Activated CD8-positive, alpha-beta memory T cell treated with anti-CD3 and anti-CD28 coated beads, Interleukin-2, amount 50 U/mL, for 1 hour (primary cell): ENCODE results near the gene MIEN1.
"Not testable (repeated sequence)": the region's sequence is repeated elsewhere in the genome, so short reads cannot be mapped to it uniquely, and the experiment has no call there.

Experiments
- DNase-seq: peaks from one replicate; pipeline ENCODE4 v3.0.0-alpha.2; 2020; ENCODE audit errors: extremely low read depth

Gene MIEN1, protein sequence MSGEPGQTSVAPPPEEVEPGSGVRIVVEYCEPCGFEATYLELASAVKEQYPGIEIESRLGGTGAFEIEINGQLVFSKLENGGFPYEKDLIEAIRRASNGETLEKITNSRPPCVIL

DNA sequence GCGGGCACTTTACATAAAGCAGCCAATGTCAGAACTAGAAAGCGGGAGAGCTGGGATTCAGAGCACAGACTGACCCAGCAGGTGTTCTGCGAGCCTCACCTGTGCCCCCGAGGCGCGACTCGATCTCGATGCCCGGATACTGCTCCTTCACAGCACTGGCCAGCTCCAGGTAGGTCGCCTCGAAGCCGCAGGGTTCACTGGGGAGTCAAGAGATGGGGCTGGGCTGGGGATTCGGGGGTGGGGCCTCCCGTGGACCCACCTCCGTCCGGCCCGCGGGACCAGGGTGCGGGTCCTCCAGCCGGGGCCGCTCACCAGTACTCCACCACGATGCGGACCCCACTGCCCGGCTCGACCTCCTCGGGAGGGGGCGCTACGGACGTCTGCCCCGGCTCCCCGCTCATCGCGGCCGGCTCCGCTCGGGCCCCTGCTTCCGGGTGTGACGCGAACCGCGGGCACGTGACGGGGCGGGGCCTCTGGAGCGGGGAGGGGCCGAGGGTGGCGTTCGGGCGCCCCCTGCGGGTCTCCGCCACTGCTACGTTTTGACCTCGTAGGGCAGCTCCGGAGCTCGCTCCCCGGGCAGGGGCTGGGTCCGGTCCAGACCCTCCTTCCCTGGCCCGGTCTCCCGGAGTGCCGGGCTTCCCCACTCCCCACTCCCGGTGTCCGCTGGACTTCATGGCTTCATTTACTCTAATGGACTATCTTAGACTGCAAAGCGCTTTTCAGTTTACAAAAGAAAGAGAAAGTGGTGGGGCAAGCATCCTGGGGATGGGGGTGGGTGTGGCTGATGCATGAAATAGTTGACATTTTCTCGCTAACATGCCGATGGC is at the start of gene MIEN1:
Gene MIEN1, minus strand, starts transcription at position 438 of the 827 bp plus-strand sequence. Its CDS starts 37 bp downstream, at position 401.
- DNase-seq, result peak; percentile 77

DNA sequence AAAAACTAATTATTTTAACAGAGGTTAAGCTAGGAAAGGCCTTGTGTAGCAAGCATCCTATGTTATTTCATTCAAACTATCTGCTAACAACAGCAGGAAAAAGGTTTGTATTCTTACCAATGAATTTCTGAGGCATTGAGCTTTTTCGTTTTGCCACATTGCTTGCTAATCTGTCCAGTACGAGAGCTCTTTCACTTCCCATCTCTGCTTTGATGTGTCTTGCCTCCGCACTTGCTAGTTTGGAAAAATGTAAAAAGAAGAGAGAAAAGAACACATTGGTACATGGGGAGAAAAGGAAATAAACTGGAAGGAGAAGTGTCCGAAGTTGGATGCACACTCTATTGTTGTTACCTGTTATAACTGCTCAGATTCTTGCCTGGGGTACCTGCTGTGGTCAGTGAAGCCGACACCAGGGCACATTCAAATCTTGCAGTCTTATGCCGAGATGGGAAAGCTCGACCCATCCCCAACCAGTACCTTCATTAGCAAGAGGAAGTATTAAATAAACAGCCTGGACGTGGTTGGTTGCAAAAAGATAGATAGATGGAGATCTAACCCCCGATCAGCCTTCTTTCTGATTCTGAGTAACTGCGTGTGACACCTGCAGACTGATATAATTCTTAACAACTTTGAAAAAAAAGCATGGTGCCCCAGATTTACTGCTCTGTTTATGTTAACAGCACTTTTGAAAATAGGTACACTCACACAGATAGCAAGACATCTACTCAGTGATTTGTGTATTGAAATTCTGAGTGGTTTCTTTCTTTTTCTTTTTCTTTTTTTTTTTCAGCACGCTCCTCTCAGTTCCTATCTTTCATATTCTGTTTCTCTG is 47.4 kb upstream of the MIEN1 start:
- DNase-seq, result no peak

DNA sequence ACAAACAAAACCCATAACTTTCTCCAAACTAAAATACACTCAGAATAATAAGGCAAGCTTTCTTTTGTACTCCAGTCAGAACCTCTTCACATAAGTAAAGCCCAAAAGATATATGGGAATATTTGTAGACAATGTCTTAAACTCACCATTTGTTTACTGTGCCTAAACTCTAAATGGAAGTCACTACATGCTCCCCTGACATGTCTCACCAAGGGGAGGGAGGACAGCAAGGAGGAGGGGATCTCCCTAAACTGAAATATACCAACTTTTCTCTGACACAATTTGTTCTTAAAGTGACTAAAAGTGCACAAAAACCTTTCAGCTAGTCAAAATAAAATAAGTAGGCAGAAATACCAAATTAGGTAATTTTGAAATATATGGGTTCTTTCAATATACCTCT is 45.9 kb upstream of the MIEN1 start:
- DNase-seq, result no peak

DNA sequence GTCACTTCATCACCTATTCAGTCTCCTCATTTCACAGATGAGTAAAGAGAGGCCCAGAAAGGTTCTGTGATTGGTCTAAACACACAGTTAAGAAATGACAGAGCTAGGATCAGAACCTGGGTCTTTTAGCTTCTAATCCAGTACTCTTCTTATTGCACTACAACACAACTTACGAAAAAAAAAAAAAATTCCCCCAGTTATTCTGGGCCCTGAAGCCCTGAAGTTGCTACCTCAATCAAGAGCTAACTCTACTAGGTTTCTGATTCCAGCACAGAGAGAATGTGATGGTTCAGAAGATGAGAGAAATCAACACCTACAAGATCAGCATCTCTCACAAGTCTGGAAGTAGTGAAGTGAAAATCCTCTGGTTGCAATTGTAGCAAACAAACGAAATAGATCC is 44.7 kb upstream of the MIEN1 start:
- no peak for DNase-seq

DNA sequence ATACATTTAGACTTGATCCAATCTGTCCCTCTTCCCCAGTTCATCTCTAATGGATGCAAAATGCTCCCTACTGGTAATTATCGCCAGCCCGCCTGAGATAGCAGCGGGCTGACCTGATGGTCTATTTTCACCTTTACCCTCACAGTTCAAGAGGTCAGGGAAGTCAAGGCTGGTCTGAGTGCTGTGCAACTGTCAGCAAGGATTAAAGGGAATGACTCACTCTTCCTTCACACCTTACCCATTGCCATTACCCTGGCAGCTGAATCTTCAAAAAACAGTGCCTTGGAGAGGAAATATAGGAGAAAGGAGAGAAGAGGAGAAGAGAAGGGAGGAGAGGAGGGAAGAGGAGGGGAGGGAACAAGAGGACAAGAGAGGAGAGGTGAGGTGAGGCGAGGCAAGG is 43.7 kb upstream of the MIEN1 start:
- DNase-seq, result no peak

DNA sequence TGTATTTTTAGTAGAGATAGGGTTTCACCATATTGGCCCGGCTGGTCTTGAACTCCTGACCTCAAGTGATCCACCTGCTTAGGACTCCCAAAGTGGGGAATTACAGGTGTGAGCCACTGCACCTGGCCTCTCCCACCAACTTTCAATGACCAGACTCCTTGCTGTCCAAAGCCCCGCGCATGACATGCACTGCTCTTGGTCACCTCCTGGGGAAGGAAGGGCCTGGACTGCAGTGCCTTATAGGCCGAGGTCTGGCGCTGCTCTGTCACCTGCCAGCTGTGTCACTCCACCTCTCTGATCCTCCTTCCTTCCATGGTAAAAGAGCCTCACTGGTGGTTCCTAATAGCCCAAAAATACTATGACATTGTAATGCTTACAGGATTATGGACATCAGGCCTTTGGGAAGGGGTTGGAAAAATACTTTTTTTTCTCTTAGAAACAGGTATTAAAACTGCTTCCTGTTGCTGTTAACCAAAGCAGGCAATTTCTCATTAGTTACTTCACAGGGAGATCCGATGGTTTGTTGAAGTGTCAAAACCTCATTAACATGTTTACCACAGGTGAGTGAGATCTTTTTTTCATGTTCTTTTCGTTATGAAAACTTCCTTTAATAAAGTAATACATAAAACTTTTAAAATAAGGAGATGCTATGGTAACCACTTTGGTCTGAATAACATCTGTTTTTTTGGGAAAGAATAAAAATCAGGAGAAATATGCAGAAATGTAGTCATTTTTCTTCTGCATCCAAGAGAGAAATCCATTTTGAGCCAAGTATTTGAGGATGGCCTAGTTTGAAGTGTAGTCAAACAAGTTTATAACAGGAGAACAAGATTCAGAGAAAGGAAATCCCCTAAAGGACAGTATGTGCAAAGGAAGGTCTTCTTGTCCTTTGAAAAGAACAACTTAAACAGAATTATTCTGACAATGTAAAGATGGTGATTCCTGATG is 42.9 kb upstream of the MIEN1 start:
- DNase-seq, result no peak

DNA sequence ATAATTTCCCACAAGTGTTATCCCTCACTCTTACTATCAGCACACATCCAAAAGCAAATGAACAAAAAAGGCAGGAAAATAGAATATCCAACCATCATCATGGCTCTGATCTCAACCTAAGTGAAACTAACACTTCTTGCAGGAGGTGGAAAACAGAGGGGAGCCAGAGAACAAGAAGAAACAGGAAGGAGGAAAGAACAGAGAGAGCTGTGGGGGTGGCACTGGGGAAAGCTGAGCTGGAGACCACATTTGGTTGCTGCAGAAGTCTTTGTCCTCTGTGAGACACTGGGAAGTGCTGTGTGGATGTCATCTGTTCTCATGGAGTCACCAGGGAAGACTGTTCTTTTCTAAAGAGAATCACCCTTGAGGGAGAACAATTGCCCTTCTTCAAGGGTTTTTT is 42.1 kb upstream of the MIEN1 start:
- DNase-seq, result no peak

DNA sequence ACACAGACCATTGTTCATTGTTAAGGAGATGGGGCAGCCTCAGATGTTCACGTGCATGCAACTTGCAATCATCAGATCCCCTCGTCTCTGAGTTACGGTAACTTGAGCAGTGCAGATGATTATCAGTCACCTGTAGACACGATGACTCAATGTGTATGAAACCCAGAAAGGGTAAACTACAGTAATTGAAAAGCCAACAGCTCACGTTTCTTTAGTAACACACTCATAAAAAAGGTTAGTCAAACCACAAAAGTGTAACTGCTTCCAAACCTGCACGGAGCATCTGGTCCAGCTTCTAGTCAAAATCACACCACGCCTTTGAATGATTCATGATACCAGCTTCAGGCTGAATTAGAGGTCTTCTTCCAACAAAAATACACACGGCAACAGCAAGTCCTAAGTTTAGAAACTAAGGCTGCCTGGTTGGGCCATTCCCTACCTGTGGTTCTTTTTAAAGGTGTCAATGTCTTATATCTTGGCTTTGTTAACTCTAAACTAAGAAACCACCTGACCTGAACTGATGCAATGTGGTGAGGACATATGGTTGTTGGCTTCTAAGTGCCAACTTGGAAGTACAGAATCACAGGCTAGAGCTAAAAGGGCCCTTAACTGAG is 39.7 kb upstream of the MIEN1 start:
- peak; percentile 66 for DNase-seq

DNA sequence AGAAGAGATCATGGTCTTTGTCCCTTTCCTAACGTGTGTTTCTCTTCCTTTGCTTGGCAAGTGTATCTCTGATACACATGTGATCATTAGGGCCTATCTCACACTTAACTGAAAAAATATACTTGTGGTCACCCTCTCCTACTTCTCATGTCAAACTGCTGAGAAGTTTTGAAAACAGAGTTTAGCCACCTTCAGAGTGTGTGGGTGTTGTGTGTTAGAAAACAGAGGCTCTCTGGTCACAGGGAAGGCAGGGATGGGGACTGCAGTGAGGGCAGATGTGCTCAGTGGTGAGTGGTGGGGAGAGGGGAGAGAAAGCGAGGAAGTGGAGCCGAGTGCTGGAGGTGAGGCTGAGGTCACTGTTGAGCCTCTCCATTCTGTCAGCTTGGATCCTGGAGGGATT is 36.8 kb upstream of the MIEN1 start:
- no peak for DNase-seq

DNA sequence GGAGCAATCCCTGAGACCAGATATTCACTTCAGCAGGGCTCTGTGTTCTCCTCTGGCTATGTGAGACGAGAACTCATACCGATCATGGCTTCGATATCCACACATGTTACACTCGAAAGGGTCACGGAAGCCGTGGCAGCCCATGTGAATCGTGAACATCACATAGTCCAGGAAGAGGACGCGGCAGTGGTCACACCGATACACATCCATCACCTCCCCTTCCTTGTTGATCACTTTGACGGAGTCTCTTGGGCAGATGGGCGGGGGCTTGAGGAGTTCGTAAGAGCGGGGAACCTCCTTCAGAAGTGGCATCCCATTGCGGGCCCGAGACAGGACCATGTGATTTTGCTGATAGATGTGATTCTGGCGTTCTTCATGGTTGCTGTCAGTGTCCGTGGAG is 35.4 kb upstream of the MIEN1 start:
- DNase-seq, result no peak

DNA sequence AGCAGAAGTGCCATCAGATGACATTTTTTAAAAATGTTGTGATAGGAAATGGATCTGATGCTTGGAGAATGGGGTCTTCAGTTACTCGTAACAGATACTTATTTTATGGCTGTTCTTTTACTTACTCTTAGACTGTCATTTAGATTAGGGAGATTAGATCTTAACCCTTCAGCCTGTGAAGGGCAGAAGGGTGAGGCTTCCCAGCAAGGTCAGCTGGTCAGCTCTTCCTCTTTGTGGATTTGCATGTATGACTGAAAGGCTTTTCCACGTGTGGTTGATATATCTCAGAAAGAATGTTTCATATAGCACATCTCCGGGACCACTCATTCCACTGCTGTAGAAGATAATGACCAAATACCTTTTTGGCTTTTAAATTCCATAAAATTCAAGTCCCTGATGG is 34.8 kb upstream of the MIEN1 start:
- DNase-seq, result no peak

DNA sequence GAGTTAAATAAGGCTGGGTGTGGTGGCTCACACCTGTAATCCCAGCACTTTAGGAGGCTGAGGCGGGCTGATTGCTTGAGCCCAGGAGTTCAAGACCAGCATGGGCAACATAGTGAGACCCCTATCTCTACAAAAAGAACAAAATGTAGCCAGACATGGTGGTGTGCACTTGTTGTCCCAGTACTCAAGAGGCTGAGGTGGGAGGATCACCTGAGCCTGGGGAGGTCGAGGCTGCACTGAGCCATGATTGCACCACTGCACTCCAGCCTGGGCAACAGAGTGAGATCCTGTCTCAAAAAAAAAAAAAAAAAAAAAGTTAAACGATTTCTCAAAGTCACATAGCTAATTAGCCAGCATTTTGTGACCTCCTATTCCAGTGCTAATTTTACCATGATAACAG is 33.8 kb upstream of the MIEN1 start:
- DNase-seq, result not testable (repeated sequence)

DNA sequence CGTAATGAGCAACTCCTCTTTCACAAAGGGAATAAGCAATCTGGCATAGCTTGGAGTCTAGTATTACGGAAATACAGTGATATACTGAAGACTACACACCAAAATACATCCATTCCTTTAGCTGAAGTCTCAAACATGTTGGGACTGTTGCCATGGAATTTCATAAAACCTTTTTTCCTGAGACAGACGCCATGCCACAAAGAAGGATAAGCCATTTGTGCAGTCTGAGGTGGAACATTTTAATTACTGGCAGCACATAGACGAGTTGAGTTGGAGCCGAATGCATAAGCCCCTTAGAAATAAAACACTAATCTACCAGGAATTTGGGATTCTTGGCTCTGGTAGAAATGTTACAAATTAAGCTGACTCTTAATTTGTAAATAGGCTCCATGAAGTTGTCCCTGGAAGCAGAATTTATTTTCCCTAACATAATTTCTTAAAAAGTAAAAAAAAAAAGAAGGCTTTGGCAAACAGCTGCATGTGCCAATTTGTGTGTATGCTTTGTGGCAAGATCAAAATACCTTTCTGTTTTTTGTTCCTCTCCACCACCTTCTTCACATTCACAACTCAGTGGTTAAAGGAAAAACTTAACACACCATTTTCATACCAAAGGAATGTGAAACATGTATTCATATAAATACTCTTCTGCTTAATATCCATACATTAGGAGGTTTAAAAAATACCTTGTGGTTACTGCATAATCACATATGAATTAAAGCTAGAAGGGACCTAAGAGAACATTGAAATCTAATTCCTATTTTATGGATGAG is 32.9 kb upstream of the MIEN1 start:
- no peak for DNase-seq

DNA sequence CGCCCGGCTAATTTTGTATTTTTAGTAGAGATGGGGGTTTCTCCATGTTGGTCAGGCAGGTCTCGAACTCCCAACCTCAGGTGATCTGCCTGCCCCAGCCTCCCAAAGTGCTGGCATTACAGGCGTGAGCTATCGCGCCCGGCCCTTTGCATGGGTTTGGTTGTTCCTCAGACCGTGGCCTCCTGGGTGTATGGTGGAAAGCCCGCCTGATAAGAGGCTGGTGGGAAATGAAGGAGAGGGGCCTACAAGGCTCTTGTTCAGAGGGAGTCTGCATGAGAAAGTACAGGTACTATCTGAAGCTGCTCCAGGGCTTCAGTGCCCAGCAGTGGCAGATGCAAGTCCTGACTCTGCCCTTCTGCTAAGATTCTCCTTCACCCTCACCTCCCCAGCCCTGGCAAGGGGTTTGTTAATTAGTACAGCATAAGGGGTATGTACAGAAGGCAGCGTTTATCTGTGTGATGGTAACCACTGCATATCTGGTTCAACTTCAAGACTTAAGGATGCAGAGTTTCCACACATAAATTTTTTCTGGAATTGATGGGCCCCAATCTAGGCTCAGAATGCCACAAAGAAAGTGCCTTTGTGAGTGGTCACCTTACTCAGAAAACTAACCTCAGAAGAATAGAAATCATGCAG is 31.6 kb upstream of the MIEN1 start:
- DNase-seq, result no peak

DNA sequence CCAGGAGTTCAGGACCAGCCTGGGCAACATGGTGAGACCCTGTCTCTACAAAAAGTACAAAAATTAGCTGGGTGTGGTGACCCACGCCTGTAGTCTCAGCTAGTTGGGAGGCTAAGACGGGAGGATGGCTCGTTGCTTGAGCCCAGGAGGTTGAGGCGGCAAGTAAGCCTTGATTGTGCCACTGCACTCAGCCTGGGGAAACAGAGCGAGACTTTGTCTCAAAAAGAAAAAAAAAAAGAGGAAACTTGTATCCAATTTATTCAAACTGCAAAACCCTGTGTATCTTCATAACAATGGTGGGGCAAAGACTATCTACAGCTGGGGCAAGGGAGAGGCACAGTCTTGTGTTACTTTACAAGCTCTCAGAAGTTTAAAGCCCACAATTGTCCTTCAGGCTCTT is 28.9 kb upstream of the MIEN1 start:
- no peak for DNase-seq

DNA sequence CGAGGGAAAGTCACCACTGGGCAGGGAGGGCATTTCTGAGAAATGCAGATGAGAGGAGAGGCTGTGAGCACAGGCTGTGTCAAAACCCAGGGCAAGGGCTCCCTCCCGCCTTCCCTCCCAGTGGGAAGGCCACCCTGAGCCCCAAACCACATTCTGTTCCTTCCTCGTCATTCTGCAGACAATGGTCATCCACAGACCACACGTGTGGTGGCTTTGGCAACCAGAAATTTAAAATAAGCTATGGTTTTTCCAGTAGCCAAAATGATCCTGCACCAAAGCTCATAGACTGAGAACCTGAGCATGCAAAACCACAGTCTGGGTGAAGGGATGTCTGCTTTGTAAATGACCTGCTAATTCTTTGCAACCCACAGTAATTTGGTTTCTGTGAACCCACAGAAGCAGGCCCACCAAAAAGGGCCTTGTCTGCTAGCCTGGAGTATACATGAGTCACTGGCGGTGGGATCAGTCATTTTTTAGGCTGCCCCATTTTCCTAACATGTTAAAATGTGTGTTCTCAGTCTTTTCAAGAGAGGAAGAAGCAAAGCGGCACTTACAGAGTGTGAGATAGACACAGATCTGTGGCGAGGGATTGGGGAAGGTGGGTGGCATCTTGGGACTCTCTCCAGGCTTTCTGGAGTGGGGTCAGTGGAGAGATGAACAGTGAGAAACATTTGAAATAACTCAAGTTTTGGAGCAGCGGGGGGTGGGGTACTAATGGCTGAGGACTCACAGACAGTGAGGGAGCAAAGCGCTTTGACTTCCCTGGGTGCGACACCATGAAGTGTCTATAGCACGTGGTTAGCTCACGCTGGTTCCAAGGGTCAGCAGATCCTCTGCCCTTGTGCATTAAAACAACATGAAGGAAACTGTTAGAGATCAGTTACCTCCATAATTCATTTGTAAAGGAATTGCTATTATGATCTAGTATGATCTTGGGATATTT is 27.9 kb upstream of the MIEN1 start:
- DNase-seq, result peak; percentile 64

DNA sequence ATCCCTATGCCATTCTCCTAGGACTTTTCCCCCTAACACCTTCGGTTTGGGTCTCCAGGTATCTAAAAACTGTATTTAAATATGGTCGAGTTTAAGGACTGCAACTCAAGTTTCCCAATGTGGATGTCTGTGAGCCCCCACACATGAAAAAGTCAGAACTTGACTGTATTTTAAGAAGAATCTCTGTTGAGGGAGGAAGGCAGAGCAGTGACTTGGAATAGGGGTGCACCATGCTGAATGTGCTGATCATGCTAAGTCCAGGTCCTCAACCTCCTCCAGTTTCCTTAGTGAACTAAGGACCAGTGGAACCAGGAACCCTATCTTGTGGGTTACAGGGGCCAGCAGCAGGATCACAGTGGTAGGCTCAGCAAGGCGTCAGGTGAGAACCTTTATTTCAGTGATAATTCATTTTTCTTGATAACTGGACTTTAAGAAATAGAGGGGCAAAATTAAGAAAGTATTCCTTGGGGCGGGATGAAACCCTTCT is 26.9 kb upstream of the MIEN1 start:
- DNase-seq, result no peak

DNA sequence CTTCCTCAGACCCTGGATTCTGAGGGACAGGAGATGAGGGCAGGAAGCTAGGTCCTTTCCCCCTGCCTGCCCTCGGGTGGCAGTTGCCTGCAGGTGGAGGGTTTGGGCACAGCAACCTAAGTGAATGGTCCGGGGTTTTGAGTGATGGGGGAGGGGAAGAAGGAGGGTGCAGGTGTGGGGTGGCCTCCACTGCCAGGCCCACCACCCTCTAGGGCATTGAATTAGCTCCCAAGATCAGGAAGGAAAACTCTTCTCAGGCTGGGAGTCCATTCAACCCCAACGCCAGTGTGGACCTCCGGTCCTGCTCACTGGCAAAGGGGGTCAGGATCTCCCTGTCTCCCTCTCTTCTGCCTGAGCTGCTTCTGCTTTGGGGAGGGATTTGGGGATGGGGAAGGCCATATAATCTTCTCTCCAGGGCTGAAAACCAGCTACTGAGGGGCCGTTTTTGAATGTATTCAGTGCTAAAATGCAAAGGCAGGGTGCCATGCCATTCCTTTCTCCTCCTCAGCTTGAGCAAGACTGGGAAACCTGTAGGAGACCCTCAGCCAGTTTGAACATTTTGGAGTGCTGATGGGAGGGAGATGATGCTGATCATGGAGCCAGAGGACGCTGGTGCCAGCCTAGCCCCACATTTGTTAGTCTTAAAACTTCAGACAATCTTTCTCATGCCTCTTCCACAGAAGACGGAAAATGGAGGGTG is 26.2 kb upstream of the MIEN1 start:
- no peak for DNase-seq
